Left cardiac atrium (tissue), 4 donors: Measurements from ENCODE around the gene YIF1A. TPM values are rescaled to one million over a fixed set of nuclear protein-coding genes. Genes with fewer than 3 reads are reported as not detected.
"Not testable (repeated sequence)": the region's sequence is repeated elsewhere in the genome, so short reads cannot be mapped to it uniquely, and the experiment has no call there.

ENCODE experiments used
- ATAC-seq, 2 donors: fragments of 200-7000 bp; cut with Tn5 transposase; one replicate each; pipeline ENCODE4 v1.9.1; 2020; ENCODE audit warnings: mild to moderate bottlenecking in 2 of 2, moderate library complexity in 2 of 2
- DNase-seq: peaks from one replicate; pipeline ENCODE4 v3.0.0-alpha.2; 2020
- intact Hi-C, 2 donors: fragments of 100-400 bp; cut with DNase I; formaldehyde crosslinking; loops; one replicate each; pipeline versions ENCODE4 v1.14.1 to v1.15.1; 2022 to 2023
- total RNA-seq, 2 donors: library from RNA; stranded (reverse); fragmentation: NEBNext Ultra II Directional; extraction: Animal tissue kit (Norgen Biotek cat#: 25700); gene quantifications; one replicate each; pipeline ENCODE4 v1.2.1, GENCODE V29; 2021
- donor health status: DM: no; HTN: yes; CAD: no.
- donor health status: DM: no; HTN: yes; CAD: no; lungs with severe emphysema.
- donor health status: DM: yes; HTN: yes; CAD: no.
- donor health status: Dilated cardiomyopathy.

YIF1A gene
- total RNA-seq, 2 donors from 2014 or later = 53.2 to 81.1 TPM

- ATAC-seq (peak; percentile 14 to 51), DNase-seq (no peak)
- intact Hi-C loops = no loop called here
Measured at GRCh38 chr11:66277471-66278362, 11.2 kb downstream of the YIF1A start, which contains the start of gene CNIH2. Gene CNIH2 (plus strand): TSS chr11:66278175. CDS start chr11:66278457, 282 bp downstream.

GRCh38 chr11:66277064-66277463 is 11.9 kb downstream of the YIF1A start:
- ATAC-seq, DNase-seq, intact Hi-C loops: not testable (repeated sequence)

- intact Hi-C loops, ATAC-seq, DNase-seq: not testable (repeated sequence)
Measured at GRCh38 chr11:66276619-66277018, 12.3 kb downstream of the YIF1A start.

DNA sequence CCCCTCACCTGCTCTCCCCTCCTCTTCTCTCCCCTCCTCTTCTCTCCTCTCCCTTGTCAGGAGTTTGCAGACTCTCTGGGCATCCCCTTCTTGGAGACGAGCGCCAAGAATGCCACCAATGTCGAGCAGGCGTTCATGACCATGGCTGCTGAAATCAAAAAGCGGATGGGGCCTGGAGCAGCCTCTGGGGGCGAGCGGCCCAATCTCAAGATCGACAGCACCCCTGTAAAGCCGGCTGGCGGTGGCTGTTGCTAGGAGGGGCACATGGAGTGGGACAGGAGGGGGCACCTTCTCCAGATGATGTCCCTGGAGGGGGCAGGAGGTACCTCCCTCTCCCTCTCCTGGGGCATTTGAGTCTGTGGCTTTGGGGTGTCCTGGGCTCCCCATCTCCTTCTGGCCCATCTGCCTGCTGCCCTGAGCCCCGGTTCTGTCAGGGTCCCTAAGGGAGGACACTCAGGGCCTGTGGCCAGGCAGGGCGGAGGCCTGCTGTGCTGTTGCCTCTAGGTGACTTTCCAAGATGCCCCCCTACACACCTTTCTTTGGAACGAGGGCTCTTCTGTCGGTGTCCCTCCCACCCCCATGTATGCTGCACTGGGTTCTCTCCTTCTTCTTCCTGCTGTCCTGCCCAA is 12.8 kb downstream of the YIF1A start:
- ATAC-seq = no peak
- intact Hi-C loops = no loop called here
- no peak for DNase-seq

DNA sequence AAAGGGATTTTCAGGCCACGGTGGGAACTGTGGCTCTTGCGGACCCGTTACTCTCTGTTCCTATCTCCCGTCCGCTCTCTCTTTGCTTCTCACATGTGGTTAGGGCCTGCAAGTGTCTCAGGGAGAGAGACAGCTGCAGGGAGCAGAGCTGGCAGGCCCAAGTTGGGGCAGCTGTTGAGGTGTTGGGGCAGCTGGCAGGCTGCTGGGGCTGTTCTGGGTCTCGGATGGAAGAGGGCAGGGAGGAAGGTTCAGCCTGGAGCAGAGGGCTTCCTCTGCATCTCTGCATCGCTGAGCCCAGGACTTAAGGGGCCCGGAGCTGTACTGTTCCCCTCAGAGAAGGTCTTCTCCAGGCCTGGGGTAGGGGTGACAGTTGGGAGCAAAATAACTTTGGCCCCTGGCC is 13.5 kb downstream of the YIF1A start:
- DNase-seq (no peak), ATAC-seq (no peak)
- intact Hi-C loops = no loop called here

GRCh38 chr11:66274219-66274618 is 14.7 kb downstream of the YIF1A start:
- intact Hi-C loops = no loop called here
- DNase-seq = no peak
- ATAC-seq = no peak

GRCh38 chr11:66272596-66272995 is 16.3 kb downstream of the YIF1A start:
- DNase-seq (no peak), ATAC-seq (no peak)
- intact Hi-C loops = no loop called here

DNA sequence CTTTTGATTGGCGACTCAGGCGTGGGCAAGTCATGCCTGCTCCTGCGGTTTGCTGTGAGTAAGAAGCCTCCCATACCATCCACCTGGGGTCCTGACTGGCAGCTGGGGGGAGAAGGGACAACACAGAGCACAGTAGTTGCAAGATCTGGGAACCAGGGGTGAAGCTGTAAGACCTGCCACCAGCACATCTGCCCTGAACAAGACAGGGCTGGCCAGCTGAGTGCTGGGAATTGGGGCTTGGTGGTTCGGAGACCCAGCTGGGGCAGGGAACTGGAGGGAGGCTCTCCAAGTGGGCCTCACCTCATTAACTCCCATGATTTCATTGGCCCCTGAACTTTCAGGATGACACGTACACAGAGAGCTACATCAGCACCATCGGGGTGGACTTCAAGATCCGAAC is 17.1 kb downstream of the YIF1A start:
- DNase-seq (no peak), ATAC-seq (no peak)
- intact Hi-C loops = no loop called here

DNA sequence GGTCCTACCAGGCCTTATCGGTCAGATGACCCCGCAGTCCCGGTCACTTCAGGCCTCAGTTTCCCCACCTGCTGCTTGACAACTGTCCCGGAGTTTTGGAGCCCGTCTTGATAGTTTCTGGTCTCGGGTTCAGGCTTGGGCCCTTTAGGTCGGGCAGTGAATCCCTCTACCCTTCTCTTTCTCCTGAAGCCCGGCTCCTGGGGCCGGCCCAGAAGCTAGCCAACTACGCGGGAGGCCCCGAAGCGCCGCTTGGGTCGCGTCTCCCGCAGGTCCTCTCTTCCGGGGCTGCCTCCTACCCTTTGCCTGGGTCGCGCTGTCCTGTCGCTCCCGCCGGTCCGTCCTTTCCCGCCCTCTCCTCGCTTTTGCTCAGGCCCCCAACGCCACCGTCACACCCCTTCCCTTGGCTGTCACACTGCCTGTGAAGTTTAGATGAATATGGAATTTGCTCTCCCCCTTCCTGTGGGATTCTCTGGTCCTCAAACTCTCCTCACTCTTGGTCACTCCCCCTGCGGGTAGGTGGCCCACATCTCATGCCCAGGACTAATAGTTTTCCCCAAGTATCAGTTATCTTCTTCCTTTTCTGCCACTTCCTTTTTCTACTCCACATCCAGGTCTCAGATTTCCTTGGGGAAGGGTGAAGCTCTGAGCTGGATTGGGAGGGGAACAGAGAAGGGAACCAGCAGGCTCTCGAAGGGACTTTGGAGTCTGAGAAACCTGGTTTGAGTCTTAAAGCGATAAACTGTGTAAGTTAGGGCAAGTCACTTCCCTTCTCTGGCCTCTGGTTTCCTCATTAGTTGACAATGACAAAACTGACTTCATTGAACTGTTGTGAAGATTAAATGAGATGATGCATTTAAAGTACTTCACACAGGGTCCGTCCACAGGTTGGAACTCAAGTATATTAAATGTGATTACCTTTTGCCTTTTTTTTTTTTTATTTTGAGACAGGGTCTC is 19.7 kb downstream of the YIF1A start:
- ATAC-seq (no peak), DNase-seq (no peak)
- intact Hi-C loops = no loop called here

DNA sequence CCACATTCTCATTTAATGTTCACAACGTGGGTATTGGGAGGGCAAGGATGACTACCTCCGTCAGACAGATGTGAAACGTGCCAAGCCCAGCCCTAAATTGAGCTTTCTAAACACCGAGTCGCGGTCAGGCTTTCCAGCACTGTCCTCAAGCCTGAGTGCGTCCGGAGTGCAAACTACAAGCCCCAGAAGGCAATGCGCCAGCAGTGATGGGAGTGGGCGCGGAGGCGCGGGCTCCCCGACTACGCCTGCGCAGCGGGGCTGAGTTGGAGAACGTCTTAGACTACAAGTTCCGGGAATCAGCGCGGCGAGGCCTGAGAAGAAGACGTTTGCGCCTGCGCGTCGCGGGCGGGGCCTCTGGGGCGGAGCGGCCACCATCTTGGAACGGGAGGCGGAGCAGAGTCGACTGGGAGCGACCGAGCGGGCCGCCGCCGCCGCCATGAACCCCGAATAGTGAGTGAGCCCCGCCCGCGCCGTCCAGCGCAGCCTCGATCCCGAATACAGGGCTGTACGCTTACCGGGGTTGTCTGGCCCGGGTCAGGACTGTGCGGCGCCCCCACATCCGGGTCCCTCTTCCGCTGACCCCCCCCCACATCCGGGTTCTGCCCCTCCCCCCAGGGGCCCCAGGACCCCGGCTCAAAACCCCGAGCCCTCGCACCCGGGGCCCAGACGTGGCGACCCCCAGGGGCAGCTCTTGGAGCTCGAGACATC is 20.5 kb downstream of the YIF1A start, which contains the start of gene RAB1B:
RAB1B (plus strand) TSS at position 396 of the 708 bp plus-strand sequence; CDS start at position 437, 41 bp downstream.
- intact Hi-C loops = no loop called here
- DNase-seq (peak; percentile 100), ATAC-seq (peak; percentile 91 to 92)

GRCh38 chr11:66267379-66268243 is 21.3 kb downstream of the YIF1A start:
- intact Hi-C loops = no loop called here
- ATAC-seq (peak; percentile 87 to 91), DNase-seq (peak; percentile 93)

DNA sequence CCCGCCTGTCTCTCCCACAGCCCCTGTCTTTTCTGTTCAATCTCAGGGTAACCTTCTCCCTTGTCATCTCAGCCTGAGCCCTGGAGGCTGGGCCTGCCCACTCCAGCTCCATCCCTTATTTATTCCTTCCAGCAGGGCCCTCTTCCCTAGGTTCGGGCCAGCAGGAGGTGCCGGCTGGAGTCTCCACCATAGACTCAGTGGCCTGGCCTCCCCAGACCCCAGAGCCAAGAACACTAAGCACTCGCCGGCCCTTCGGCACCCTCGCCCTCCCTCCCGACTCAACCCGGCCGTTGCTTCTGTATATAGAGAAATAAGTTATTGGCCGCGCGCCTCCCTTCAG is 21.9 kb downstream of the YIF1A start:
- intact Hi-C loops = no loop called here
- ATAC-seq (peak in 1 of 2 donors; percentile 0), DNase-seq (no peak)

DNA sequence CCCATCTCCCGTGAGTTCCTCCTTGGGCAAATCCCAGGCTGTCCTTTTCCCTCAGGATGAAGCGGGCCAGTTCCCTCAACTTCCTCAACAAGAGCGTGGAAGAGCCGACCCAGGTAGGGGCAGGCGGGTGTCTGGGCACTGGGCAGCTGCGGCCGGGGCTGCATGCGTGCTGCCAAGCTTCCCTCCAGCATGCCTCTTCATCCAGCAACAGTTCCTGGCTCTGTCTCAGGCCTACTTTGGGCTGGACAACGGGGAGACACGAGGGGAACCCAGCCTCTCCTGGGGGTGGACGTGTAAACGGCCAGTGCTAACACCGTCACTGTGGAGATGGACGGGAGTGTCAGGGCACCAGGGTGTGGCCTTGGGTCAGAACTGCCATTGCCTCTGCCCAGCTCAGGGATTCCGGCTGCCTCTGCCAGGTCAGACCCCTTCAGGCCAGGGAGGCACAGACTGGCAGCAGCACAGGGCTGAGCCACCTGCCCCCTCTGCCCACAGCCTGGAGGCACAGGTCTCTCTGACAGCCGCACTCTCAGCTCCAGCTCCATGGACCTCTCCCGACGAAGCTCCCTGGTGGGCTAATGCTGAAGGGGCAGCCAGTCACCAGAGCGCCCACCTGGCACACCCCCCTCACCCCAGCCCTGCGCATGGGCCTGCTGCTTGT is 22.4 kb downstream of the YIF1A start:
- DNase-seq = no peak
- intact Hi-C loops = no loop called here
- no peak for ATAC-seq

DNA sequence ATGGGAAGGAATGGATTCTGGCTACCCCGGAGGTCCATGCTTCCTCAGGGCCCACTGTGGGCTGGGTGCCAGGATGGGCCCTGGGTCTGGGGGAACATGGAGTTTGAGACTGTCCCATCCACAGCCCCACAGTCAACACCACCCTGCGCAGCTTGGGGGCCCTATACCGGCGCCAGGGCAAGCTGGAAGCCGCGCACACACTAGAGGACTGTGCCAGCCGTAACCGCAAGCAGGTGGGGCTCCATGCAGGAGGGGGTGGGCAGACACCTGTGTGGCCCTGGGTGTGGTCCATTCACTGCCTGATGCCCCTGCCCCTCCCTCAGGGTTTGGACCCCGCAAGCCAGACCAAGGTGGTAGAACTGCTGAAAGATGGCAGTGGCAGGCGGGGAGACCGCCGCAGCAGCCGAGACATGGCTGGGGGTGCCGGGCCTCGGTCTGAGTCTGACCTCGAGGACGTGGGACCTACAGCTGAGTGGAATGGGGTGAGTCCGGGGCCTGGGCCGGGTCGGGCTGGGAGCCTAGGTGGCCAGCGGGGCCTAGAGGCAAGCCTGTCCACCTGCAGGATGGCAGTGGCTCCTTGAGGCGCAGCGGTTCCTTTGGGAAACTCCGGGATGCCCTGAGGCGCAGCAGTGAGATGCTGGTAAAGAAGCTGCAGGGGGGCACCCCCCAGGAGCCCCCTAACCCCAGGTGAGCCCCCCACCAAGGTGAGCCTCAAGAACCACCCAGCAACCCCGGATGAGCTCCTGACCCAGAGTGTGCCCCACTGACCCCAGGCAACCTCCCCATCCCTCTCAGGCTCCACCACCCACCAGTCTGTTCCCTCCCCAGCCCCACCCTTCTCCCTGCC is 23.2 kb downstream of the YIF1A start:
- intact Hi-C loops = no loop called here

DNA sequence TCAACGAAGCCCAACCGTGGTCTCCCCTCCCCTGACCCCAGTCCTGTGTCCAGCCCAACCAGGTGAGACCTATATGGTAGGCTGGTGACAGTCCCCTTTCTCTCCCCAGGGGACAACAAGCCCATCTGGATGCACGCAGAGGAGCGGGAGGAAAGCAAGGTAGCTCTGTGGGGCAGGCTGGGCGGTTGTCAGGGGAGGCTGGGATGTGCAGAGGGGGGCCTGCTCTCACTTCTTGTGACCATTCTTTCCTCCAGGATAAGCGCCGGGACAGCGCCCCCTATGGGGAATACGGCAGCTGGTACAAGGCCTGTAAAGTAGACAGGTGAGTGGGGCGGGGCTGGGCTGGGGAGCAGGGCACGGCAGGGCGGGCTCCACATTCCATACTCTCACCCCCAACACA is 24.0 kb downstream of the YIF1A start:
- intact Hi-C loops = no loop called here
- DNase-seq (no peak), ATAC-seq (no peak)

More for the DNA sequence above, 23.2 kb downstream of the YIF1A start:
- ATAC-seq = no peak
- no peak for DNase-seq

- intact Hi-C loops = no loop called here
- ATAC-seq (no peak), DNase-seq (no peak)
Measured at GRCh38 chr11:66264383-66264782, 24.6 kb downstream of the YIF1A start.
